Neural progenitor cell (in vitro differentiated cells): Measurements from ENCODE around the gene PDLIM5. TPM values are rescaled to one million over a fixed set of nuclear protein-coding genes. Genes with fewer than 3 reads are reported as not detected.

Experiments used
- DNase-seq: peaks from one replicate; pipeline ENCODE4 v3.0.0-alpha.2; 2016; ENCODE audit warnings: low spot score
- H2AFZ ChIP-seq: fragments of 200-600 bp; sonication (generic); replicated peaks from 2 replicates; pipeline ENCODE4 v1.6.1; 2016; ENCODE audit warnings: antibody characterized with exemption
- H3F3A ChIP-seq: fragments of 200-600 bp; sonication (generic); 2 replicates; pipeline ENCODE4 v1.6.1; 2016; ENCODE audit warnings: antibody characterized with exemption, low read depth
- H3K27ac ChIP-seq: fragments of 200-600 bp; sonication (generic); 2 replicates; pipeline ENCODE4 v1.5.1; 2016; ENCODE audit warnings: mild to moderate bottlenecking
- H3K27me3 ChIP-seq: fragments of 200-600 bp; sonication (generic); 2 replicates; pipeline ENCODE4 v1.6.1; 2016; ENCODE audit warnings: mild to moderate bottlenecking, moderate library complexity
- H3K36me3 ChIP-seq: fragments of 200-600 bp; sonication (generic); 2 replicates; pipeline ENCODE4 v1.5.1; 2016
- H3K4me1 ChIP-seq: fragments of 200-600 bp; sonication (generic); 2 replicates; pipeline ENCODE4 v1.6.1; 2016; ENCODE audit warnings: mixed run types
- H3K4me2 ChIP-seq: fragments of 200-600 bp; sonication (generic); 2 replicates; pipeline ENCODE4 v1.6.1; 2016
- H3K4me3 ChIP-seq: fragments of 200-600 bp; sonication (generic); 2 replicates; pipeline ENCODE4 v1.5.1; 2016
- H3K79me2 ChIP-seq: fragments of 200-600 bp; sonication (generic); 2 replicates; pipeline ENCODE4 v1.6.1; 2016; ENCODE audit warnings: low read depth
- H3K9ac ChIP-seq: fragments of 200-600 bp; sonication (generic); 2 replicates; pipeline ENCODE4 v1.6.1; 2016
- H3K9me3 ChIP-seq: fragments of 200-600 bp; sonication (generic); 2 replicates; pipeline ENCODE4 v1.5.1; 2016; ENCODE audit warnings: low read depth
- H4K20me1 ChIP-seq: fragments of 200-600 bp; sonication (generic); 2 replicates; pipeline ENCODE4 v1.6.1; 2016; ENCODE audit warnings: low read depth
- H3K27ac Mint-ChIP-seq: 3 replicates; pipeline ENCODE4 v1.8.0; 2021; ENCODE audit warnings: mixed read lengths
- H3K27me3 Mint-ChIP-seq: 2 replicates; pipeline ENCODE4 v1.8.0; 2022; ENCODE audit warnings: low read depth, mild to moderate bottlenecking, inconsistent platforms, moderate library complexity, mixed read lengths; ENCODE audit not compliant: insufficient read depth
- H3K36me3 Mint-ChIP-seq: 3 replicates; pipeline ENCODE4 v1.8.0; 2021; ENCODE audit warnings: mixed read lengths
- H3K4me1 Mint-ChIP-seq: 3 replicates; pipeline ENCODE4 v1.8.0; 2021; ENCODE audit warnings: mixed read lengths
- H3K4me3 Mint-ChIP-seq: 3 replicates; pipeline ENCODE4 v1.8.0; 2021; ENCODE audit warnings: mild to moderate bottlenecking, moderate library complexity, mixed read lengths
- H3K9me3 Mint-ChIP-seq: 3 replicates; pipeline ENCODE4 v1.8.0; 2020; ENCODE audit warnings: mixed read lengths
- CTCF ChIP-seq: fragments of 200-600 bp; sonication (generic); IDR thresholded peaks from 2 replicates; pipeline ENCODE4 v1.5.1; 2017; ENCODE audit warnings: antibody characterized with exemption, mild to moderate bottlenecking
- EZH2 ChIP-seq: fragments of 200-600 bp; sonication (generic); IDR thresholded peaks from 2 replicates; pipeline ENCODE4 v1.6.1; 2017; ENCODE audit warnings: antibody characterized with exemption, mild to moderate bottlenecking, moderate library complexity
- EZH2phosphoT487 ChIP-seq: fragments of 200-600 bp; sonication (generic); IDR thresholded peaks from 2 replicates; pipeline ENCODE4 v1.6.1; 2017; ENCODE audit warnings: antibody characterized with exemption
- total RNA-seq: library from RNA; depleted of rRNA; stranded (reverse); fragments of >200 nt; gene quantifications from 2 replicates; pipeline ENCODE4 v1.2.3, GENCODE V29; 2015; ENCODE audit warnings: low replicate concordance

PDLIM5 gene
- total RNA-seq, 1 donor from 2014 or later: 68.4 TPM

DNA sequence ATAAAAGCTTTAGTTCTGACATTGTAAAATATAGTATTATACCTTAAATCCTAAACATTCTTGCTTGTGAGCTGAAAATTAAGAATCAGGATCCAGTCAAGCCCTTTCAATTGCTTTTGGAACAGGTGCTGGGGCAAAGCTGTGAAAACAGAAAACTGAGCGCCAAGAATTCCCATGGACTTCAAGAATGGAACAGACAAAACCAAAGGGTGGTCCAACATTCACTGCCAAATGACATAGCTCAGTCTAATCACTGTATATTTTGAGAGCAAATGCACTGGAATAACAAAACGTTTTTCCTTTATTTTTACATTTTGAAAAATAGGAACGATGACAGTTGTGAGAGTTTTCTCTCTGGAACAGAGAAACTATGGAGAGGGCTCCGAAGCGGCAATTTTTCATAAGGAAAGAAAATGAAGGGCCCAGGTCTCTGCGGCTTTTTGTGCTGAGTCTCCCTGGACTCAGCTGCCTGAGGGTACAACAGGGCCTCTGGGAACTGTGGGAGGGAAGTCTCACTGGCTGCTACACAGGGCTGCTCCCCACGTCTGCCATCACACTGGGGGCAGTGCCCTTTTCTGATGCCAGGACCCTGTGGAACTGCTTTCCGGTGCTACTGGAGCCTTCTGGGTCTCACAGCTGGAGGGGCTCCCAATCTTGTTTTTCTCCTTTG lies 250.0 kb downstream of the PDLIM5 start:
- no peaks in the 10 kb centered on the region for H4K20me1 ChIP-seq
- no peak overlapping the region for H3K4me3 ChIP-seq
- H3K4me3 Mint-ChIP-seq: no peak overlapping the region
- peaks cover 2% of the 10 kb centered on the region for H3K27me3 Mint-ChIP-seq
- no peaks in the 10 kb centered on the region for H3F3A ChIP-seq
- H3K4me2 ChIP-seq: no peak overlapping the region
- no peaks in the 10 kb centered on the region for H3K36me3 ChIP-seq
- peaks cover 16% of the 10 kb centered on the region for H3K4me1 Mint-ChIP-seq
- no peak overlapping the region for H3K27ac ChIP-seq
- H3K36me3 Mint-ChIP-seq: no peaks in the 10 kb centered on the region
- H3K4me1 ChIP-seq: no peaks in the 10 kb centered on the region
- no peaks in the 10 kb centered on the region for H3K9me3 ChIP-seq
- no peaks in the 10 kb centered on the region for H3K9me3 Mint-ChIP-seq
- H3K79me2 ChIP-seq: no peaks in the 10 kb centered on the region
- no peak for TF ChIP-seq CTCF
- TF ChIP-seq EZH2phosphoT487: no peak
- TF ChIP-seq EZH2: no peak
- no peak for DNase-seq
- no peaks in the 10 kb centered on the region for H3K27me3 ChIP-seq
- H3K27ac Mint-ChIP-seq: no peak overlapping the region
- H2AFZ ChIP-seq: peak overlapping the region; percentile 12
- no peak overlapping the region for H3K9ac ChIP-seq

DNA sequence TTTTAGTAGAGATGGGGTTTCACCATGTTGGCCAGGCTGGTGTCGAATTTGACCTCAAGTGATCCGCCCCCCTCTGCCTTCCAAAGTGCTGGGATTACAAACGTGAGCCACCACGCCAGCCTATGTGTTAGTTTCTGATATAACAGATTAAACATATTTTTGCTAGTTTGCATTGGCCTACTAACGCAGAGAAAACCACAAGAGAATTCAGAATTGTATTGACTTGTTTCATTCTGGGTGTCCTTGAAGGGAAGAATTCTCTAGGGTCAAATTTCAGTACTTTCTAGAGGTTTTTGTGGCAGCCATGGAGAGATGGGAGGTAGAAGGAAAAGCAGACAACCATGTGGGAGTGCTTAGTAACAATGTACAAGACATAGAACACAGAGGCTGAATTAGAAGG lies 259.9 kb downstream of the PDLIM5 start:
- Mint-ChIP-seq H3K36me3 (no peaks in the 10 kb centered on the region), H3K4me3 (no peak overlapping the region), H3K27me3 (peaks cover 5% of the 10 kb centered on the region), H3K27ac (peak overlapping the region; percentile 46), H3K9me3 (peaks cover 3% of the 10 kb centered on the region), H3K4me1 (no peaks in the 10 kb centered on the region)
- no peaks in the 10 kb centered on the region for H3K79me2 ChIP-seq
- H3K9ac ChIP-seq: no peak overlapping the region
- no peak for TF ChIP-seq EZH2
- TF ChIP-seq CTCF: no peak
- TF ChIP-seq EZH2phosphoT487: no peak
- no peaks in the 10 kb centered on the region for H3F3A ChIP-seq
- no peaks in the 10 kb centered on the region for H3K36me3 ChIP-seq
- H3K9me3 ChIP-seq: no peaks in the 10 kb centered on the region
- no peaks in the 10 kb centered on the region for H3K27me3 ChIP-seq
- peaks cover 12% of the 10 kb centered on the region for H3K4me1 ChIP-seq
- no peak overlapping the region for H3K27ac ChIP-seq
- H3K4me3 ChIP-seq: no peak overlapping the region
- DNase-seq: no peak
- no peaks in the 10 kb centered on the region for H4K20me1 ChIP-seq
- no peak overlapping the region for H3K4me2 ChIP-seq
- H2AFZ ChIP-seq: peak overlapping the region; percentile 85

- Histone ChIP-seq H3K4me2 (no peak overlapping the region), H3F3A (no peaks in the 10 kb centered on the region), H3K4me1 (peaks cover 12% of the 10 kb centered on the region), H3K4me3 (no peak overlapping the region), H3K27ac (no peak overlapping the region), H3K36me3 (no peaks in the 10 kb centered on the region), H3K27me3 (no peaks in the 10 kb centered on the region), H3K79me2 (no peaks in the 10 kb centered on the region), H4K20me1 (no peaks in the 10 kb centered on the region), H3K9me3 (no peaks in the 10 kb centered on the region), H3K9ac (no peak overlapping the region), H2AFZ (peak overlapping the region; percentile 4)
- H3K27ac Mint-ChIP-seq: no peak overlapping the region
- H3K9me3 Mint-ChIP-seq: peaks cover 3% of the 10 kb centered on the region
- no peaks in the 10 kb centered on the region for H3K4me1 Mint-ChIP-seq
- TF ChIP-seq EZH2phosphoT487 (no peak), CTCF (no peak), EZH2 (no peak)
- H3K36me3 Mint-ChIP-seq: no peaks in the 10 kb centered on the region
- DNase-seq: no peak
- H3K27me3 Mint-ChIP-seq: peaks cover 5% of the 10 kb centered on the region
- no peak overlapping the region for H3K4me3 Mint-ChIP-seq
Measured at GRCh38 chr4:94714365-94715160, 262.8 kb downstream of the PDLIM5 start.
